HG03521 (cell line): ENCODE data around the gene OLR1.
"Not testable (repeated sequence)": the region's sequence is repeated elsewhere in the genome, so short reads cannot be mapped to it uniquely, and the experiment has no call there.

ENCODE experiments used
- ATAC-seq: cut with Tn5 transposase; IDR thresholded peaks from one replicate; pipeline ENCODE4 v1.9.1; 2021; ENCODE audit warnings: mild to moderate bottlenecking, moderate library complexity; ENCODE audit not compliant: unreplicated experiment

OLR1 gene

GRCh38 chr12:10191865-10192264 lies 19.9 kb upstream of the OLR1 start:
- no peak for ATAC-seq

GRCh38 chr12:10190558-10191388 lies 18.8 kb upstream of the OLR1 start:
- peak; percentile 88 for ATAC-seq

GRCh38 chr12:10189653-10190052 lies 17.7 kb upstream of the OLR1 start:
- ATAC-seq = no peak

GRCh38 chr12:10186958-10187357 lies 15.0 kb upstream of the OLR1 start:
- ATAC-seq = not testable (repeated sequence)

GRCh38 chr12:10186299-10186698 lies 14.4 kb upstream of the OLR1 start:
- no peak for ATAC-seq

- no peak for ATAC-seq
Observed at GRCh38 chr12:10184261-10184843, 12.4 kb upstream of the OLR1 start.

GRCh38 chr12:10182354-10183049 lies 10.6 kb upstream of the OLR1 start:
- no peak for ATAC-seq

- no peak for ATAC-seq
Observed at GRCh38 chr12:10179776-10180181, 7.8 kb upstream of the OLR1 start.

GRCh38 chr12:10178821-10179220 lies 6.9 kb upstream of the OLR1 start, which contains the start of gene TMEM52B:
TSS of gene TMEM52B (plus strand) at chr12:10179032. CDS start at chr12:10179575, 543 bp downstream.
- no peak for ATAC-seq

- ATAC-seq = no peak
Observed at GRCh38 chr12:10175846-10176636, 4.1 kb upstream of the OLR1 start.

- no peak for ATAC-seq
Observed at GRCh38 chr12:10174986-10175614, 3.2 kb upstream of the OLR1 start.

GRCh38 chr12:10170216-10170615 lies 1.7 kb downstream of the OLR1 start:
- no peak for ATAC-seq

GRCh38 chr12:10169104-10169503 lies 2.8 kb downstream of the OLR1 start:
- ATAC-seq = no peak

- no peak for ATAC-seq
Observed at GRCh38 chr12:10167599-10167998, 4.3 kb downstream of the OLR1 start.

GRCh38 chr12:10165421-10165820 lies 6.5 kb downstream of the OLR1 start:
- ATAC-seq = no peak

- ATAC-seq = no peak
Observed at GRCh38 chr12:10163084-10163483, 8.8 kb downstream of the OLR1 start.

- no peak for ATAC-seq
Observed at GRCh38 chr12:10160617-10161385, 11.1 kb downstream of the OLR1 start.

- no peak for ATAC-seq
Observed at GRCh38 chr12:10159280-10159679, 12.7 kb downstream of the OLR1 start.

GRCh38 chr12:10158406-10158805 lies 13.5 kb downstream of the OLR1 start:
- ATAC-seq = no peak

- no peak for ATAC-seq
Observed at GRCh38 chr12:10155966-10156365, 16.0 kb downstream of the OLR1 start.
